Stimulated activated CD8-positive, alpha-beta memory T cell treated with anti-CD3 and anti-CD28 coated beads, Interleukin-7, amount 100 ng/mL, for 48 hours (primary cell): Measurements from ENCODE around the gene ZNF550.
"Not testable (repeated sequence)": the region's sequence is repeated elsewhere in the genome, so short reads cannot be mapped to it uniquely, and the experiment has no call there.

Source experiments
- DNase-seq, 2 donors: peaks; one replicate each; pipeline ENCODE4 v3.0.0-alpha.2; 2020; ENCODE audit warnings: low read depth in 1 of 2; ENCODE audit errors: extremely low read depth in 1 of 2

The ZNF550 gene

DNA sequence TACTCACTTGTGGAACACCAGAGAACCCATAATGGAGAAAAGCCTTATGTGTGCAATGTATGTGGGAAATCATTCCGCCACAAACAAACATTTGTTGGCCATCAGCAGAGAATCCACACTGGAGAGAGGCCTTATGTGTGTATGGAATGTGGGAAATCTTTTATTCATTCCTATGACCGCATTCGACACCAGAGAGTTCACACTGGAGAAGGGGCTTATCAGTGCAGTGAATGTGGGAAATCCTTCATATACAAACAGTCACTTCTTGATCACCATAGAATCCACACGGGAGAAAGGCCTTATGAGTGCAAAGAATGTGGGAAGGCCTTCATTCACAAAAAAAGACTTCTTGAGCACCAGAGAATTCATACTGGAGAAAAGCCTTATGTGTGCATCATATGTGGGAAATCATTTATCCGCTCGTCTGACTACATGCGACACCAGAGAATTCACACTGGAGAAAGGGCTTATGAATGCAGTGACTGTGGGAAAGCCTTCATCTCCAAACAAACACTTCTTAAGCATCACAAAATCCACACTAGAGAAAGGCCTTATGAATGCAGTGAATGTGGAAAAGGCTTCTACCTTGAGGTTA, 21.6 kb downstream of the ZNF550 start:
- no peak for DNase-seq

DNA sequence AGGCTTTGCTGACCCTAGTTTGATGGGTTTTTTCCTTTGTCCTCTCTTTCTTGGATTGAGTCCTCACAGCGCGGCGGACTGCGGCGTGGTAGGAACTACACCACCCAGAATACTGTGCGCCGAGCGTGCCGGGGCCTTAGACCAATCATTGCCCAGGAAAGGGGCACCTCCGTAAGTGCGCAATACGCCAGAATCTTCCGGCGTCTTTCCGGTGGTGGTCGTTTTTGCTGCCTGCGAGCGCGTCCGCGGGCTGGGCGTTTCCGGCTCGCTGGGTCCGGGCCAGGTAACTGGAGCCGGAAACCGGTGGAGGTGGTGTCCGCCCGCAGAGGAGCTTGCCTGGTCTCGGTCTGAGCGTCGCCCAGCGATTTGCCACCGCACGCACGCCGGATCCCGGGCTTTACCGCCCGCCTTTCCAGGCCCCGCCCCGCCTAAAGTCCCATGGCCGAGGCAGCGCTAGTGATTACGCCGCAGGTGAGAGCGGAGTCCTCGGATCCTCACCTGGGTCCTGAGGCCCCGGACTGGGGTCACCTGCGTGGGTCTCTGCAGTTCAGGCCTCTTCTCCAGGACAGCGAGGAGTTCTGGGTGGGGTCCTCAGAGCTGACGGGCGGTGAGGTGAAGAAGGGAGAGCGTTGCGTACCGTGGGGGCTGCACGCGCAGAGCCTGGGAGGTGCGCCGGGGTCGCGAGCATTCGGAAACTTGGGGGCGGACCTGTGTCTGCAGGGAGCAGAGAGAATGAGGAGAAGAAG, 32.4 kb downstream of the ZNF550 start, which contains the start of gene ZNF549:
TSS of gene ZNF549 (plus strand) at position 221 of the 746 bp plus-strand sequence. CDS start at position 439, 218 bp downstream.
- peak; percentile 70 to 85 for DNase-seq

DNA sequence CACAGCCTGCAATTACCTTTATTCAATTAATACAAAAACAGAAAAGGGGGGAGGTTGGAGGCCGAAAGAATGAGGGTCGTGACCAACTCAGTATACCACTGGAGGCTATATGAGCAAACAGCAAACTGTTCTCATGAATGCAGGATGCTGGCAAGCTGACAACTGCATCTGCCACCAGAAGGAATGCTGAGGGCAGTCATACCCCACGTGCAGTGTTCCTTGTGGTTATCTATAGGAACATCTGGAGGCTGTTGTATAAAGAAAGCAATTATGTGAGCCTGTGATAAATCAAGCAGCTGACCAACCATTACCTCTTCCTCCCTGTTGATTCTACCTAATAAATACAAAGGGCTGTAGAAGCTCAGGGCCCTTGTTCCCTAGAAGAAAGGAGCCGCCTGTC, 41.6 kb downstream of the ZNF550 start:
- not testable (repeated sequence) for DNase-seq

DNA sequence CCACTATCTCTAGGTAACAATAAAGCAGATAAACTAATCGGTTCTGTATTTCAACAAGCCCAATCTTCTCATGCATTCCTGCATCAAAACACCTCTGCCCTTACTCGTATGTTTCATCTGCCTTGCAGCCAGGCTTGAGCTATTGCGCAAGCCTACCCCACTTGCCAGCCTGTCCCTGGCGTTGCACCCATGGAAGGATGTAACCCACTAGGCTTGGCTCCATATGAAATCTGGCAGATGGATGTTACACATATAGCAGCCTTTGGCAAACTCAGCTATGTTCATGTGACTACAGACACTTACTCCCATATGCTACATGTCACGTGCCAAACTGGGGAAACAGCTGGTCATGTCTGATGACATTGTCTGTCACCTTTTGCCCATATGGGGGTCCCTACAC, 44.4 kb downstream of the ZNF550 start:
- DNase-seq = no peak

DNA sequence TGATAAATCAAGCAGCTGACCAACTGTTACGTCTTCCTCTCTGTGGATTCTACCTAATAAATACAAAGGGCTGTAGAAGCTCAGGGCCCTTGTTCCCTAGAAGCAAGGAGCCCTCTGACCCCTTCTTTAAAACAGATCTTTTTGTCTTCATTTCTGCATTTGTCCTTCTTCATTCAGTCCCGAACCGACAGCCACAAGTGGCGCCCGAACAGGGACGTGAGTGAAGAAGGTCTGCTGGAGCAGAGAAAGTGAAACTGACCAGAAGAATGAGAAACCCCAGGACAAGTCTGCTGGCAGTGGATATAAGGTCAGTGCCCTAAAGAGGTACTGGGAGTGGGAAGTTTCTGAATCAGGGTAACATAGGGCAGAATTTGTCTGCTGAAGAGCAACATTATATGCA, 46.8 kb downstream of the ZNF550 start:
- DNase-seq = no peak

DNA sequence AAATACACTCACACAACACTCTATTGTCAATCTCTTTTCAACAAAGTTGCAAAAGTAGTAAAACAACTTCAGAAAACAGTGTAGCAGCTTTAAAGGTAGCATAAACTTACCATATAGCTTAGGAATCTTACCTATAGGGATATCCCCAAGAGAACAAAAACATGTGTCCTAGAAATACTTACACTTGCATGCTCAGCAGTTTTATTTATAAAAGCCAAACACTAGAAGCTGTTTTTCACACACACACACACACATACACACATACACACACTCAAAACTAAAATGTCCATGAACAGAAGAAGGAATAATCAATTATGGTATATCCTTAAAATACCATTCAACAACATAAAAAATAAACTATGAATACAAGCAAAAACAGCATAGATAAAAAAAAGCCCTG, 48.2 kb downstream of the ZNF550 start:
- no peak for DNase-seq

DNA sequence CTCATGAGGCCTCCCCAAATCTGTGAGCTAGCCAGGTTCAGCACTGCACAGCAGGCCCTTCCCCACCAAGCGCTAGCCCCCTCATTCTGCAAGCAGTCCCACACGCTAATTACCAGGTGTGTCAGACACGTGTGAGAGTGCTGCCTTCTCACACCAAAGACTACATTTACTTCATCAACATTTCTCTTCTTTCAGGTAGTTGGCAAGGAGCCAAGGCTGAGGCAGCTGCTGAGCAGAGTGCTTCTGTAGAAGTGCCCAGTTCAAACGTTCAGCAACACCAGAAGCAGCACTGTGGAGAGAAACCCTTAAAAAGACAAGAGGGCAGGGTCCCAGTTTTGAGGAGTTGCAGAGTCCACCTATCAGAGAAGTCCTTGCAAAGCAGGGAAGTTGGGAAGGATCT, 53.5 kb downstream of the ZNF550 start:
- no peak for DNase-seq

DNA sequence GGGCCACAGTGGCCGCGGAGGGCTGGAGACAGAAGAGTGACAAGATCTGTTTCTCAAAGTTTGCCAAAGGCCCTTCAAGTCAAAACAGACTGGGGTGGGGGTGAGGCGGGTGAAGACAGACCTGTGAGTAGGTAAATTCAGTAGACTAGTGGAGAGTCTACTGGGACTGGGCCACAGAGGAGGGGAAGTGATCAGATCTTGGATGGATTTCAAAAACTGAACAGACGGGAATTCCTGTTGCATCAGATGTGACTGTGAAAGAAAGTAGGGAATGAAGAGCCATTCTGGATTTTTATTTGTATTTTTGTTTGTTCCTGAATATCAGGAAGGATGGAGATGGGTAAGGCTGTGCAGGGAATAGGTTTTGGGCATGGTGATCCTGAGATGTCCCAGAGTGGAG, 59.3 kb downstream of the ZNF550 start:
- not testable (repeated sequence) for DNase-seq

DNA sequence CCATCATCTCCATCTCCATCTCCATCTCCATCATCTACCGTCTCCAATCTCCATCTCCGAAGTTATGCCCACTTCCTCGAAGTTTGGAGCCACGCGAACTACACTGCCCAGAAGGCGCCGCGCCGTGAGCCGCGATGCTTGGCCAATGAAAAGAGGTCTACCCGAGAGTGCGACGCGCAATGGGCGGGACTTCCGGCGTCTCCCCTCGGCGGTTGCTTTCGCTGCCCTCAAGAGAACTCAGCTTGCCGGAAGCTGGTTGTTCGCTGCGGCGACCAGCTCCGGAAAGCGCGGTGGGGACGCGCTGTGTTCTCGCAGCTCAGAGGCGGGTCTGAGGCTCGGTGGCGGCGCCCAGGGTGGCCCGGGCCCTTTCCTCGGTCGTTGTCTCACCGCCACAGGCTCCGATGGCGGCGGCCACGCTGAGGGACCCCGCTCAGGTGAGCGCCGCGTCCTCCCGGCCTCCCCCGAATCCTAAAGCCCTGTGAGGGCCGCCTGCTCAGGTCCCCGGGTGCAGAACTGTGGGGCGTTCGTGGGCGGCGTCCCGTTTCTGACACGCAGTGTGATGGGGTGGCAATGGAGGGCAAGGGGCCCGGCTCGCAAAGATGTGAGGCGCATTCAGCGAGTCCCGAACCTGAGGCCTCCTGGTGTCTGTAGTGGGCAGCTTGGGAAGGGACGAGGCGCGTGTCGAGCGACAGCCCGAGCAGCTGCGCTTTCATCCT, 59.8 kb downstream of the ZNF550 start, which contains the start of gene ZNF773:
TSS of gene ZNF773 (plus strand) at position 259 of the 716 bp plus-strand sequence. CDS start at position 402, 143 bp downstream.
- DNase-seq = peak; percentile 88 to 93

DNA sequence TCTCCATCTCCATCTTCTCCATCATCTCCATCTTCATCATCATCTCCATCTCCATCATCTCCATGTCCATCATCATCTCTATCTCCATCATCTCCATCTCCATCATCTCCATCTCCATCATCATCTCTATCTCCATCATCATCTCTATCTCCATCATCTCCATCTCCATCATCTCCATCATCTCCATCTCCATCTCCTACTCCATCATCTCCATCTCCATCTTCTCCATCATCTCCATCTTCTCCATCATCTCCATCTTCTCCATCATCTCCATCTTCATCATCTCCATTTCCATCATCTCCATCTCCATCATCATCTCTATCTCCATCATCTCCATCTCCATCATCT, 60.4 kb downstream of the ZNF550 start:
- not testable (repeated sequence) for DNase-seq

DNA sequence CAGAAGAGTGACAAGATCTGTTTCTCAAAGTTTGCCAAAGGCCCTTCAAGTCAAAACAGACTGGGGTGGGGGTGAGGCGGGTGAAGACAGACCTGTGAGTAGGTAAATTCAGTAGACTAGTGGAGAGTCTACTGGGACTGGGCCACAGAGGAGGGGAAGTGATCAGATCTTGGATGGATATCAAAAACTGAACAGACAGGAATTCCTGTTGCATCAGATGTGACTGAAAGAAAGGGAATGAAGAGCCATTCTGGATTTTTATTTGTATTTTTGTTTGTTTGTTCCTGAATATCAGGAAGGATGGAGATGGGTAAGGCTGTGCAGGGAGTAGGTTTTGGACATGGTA, 71.4 kb downstream of the ZNF550 start:
- not testable (repeated sequence) for DNase-seq

DNA sequence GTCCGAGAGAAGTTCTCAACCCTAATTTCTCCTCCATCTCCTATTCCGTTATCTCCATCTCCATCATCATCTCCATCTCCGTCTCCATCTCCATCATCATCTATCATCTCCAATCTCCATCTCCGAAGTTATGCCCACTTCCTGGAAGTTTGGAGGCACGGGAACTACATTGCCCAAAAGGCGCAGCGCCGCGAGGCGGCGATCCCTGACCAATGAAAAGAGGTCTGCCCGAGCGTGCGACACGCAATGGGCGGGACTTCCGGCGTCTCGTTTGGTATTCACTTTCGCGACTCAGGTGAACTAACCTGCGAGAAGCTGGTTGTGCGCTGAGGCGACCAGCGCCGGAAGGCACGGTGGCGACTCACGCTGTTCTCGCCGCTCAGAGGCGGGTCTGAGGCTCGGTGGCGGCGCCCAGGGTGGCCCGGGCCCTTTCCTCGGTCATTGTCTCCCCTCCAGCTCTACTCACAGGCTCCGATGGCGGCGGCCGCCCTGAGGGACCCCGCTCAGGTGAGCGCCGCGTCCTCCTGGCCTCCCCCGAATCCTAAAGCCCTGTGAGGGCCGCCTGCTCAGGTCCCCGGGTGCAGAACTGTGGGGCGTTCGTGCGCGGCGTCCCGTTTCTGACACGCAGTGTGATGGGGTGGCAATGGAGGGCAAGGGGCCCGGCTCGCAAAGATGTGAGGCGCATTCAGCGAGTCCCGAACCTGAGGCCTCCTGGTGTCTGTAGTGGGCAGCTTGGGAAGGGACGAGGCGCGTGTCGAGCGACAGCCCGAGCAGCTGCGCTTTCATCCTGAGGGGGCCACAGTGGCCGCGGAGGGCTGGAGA, 72.0 kb downstream of the ZNF550 start, which contains the start of gene ZNF419:
TSS of gene ZNF419 (plus strand) at position 274 of the 822 bp plus-strand sequence. CDS start at position 475, 201 bp downstream.
- DNase-seq = peak; percentile 78 to 88
